Measurements from ENCODE around the gene PHETA1. TPM values are rescaled to one million over a fixed set of nuclear protein-coding genes. Genes with fewer than 3 reads are reported as not detected.

PHETA1 gene
- polyA plus RNA-seq, 1 experiment, result 3.5 TPM

DNA sequence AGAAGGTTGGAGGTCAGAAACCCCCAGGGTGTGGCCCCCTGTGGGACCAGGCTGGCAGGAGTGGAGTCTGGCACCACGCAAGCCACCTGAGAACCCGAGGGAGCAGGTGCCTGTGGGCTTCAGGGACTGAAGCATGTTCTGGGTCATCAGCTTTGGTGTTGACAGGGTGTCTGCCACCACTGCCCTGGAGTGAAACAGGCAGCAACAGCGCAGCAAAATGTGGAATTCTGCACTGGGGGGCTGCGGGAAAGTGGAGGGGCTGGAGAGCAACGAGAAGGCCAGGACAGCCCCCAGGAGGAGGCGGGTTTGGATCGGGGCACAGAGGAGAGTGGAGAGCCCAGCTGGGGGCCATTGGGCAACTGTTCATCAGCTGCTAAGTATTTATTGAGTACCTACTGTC lies 15.9 kb downstream of the PHETA1 start:
- peaks cover 3% of the 10 kb centered on the region for H3K9me3 ChIP-seq (ENCODE audit: control insufficient read depth, insufficient read depth, low read length)
- H3K4me3 ChIP-seq (ENCODE audit: low read depth, low read length), result no peak overlapping the region
- peaks cover 14% of the 10 kb centered on the region for H3K27me3 ChIP-seq (ENCODE audit: control insufficient read depth, insufficient read depth, low read length)
- ChIA-PET POLR2A (no interaction called here), CTCF (no interaction called here)
- no peak for DNase-seq (ENCODE audit: low read depth, low spot score)
- TF ChIP-seq, protein P1, sequence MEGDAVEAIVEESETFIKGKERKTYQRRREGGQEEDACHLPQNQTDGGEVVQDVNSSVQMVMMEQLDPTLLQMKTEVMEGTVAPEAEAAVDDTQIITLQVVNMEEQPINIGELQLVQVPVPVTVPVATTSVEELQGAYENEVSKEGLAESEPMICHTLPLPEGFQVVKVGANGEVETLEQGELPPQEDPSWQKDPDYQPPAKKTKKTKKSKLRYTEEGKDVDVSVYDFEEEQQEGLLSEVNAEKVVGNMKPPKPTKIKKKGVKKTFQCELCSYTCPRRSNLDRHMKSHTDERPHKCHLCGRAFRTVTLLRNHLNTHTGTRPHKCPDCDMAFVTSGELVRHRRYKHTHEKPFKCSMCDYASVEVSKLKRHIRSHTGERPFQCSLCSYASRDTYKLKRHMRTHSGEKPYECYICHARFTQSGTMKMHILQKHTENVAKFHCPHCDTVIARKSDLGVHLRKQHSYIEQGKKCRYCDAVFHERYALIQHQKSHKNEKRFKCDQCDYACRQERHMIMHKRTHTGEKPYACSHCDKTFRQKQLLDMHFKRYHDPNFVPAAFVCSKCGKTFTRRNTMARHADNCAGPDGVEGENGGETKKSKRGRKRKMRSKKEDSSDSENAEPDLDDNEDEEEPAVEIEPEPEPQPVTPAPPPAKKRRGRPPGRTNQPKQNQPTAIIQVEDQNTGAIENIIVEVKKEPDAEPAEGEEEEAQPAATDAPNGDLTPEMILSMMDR (IDR thresholded peaks at IDR 0.05; ENCODE audit: low read depth, low read length), result no peak
- no peak overlapping the region for H3K27ac ChIP-seq (ENCODE audit: low read depth, low read length)

DNA sequence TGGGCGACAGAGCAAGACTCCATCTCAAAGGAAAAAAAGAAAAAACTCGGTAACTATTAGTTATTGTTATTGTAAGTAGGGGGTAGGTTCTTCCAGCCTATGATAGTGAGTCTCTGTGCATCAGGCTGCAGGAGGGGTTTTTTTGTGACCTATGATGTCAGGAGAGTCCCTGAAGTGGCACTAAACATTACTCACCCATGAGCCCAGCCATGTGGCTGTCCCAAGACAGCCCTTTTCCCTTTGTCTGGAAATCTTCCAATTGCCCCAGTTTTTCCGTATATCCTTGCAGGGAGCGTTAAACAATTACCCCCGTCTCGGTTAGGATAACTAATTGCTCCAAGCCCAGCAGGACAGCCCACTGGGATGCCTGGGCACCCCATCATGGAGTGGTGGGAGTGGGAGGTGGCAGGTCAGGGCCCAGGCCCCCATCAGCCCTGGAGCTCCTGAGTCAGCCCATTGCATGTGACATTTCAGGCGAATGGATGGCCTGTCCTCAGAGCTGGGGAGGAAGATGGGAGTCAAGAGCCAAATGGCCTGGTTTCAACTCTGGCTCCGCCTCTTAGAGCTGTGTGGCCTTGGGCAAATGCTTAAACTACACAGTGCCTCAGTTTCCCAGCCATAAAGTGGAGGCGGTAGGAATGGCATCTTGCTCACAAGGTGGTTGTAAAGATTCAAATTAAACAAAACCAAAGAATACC lies 16.4 kb downstream of the PHETA1 start:
- ChIA-PET POLR2A (no interaction called here), CTCF (no interaction called here)
- Histone ChIP-seq H3K9me3 (ENCODE audit: control insufficient read depth, insufficient read depth, low read length) (peaks cover 9% of the 10 kb centered on the region), H3K4me3 (ENCODE audit: low read depth, low read length) (no peak overlapping the region), H3K27ac (ENCODE audit: low read depth, low read length) (no peak overlapping the region), H3K27me3 (ENCODE audit: control insufficient read depth, insufficient read depth, low read length) (peaks cover 14% of the 10 kb centered on the region)
- no peak for DNase-seq (ENCODE audit: low read depth, low spot score)
- TF ChIP-seq, protein P1 (IDR thresholded peaks at IDR 0.05; ENCODE audit: low read depth, low read length), result no peak

DNA sequence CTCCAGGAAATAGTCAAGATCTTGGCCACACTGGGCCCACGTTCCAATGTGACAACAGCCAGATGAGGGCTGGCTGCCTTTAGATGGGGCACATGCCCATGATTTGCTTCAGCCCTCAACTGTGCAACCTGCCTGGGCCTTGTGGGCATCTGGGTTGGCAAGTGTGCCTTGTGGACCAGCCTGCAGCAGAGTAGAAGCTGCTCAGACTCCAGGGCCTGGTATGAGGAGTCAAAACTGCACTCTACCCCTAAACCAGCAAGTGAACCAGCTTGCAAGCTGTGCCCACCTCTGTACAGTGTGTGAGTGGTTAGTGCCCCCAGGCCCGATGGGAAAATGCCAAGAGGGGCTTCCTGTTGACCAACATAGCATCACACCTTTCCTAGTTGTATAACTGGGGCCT lies 17.9 kb downstream of the PHETA1 start:
- Histone ChIP-seq H3K9me3 (ENCODE audit: control insufficient read depth, insufficient read depth, low read length) (peaks cover 12% of the 10 kb centered on the region), H3K4me3 (ENCODE audit: low read depth, low read length) (no peak overlapping the region), H3K27ac (ENCODE audit: low read depth, low read length) (no peak overlapping the region), H3K27me3 (ENCODE audit: control insufficient read depth, insufficient read depth, low read length) (peaks cover 8% of the 10 kb centered on the region)
- DNase-seq (ENCODE audit: low read depth, low spot score), result no peak
- CTCF ChIA-PET, result interaction anchor here (0.6 kb wide), 1 partner anchor 324 kb away, joined by 3 read pairs; no protein-coding TSS in a partner anchor
- TF ChIP-seq, protein P1 (IDR thresholded peaks at IDR 0.05; ENCODE audit: low read depth, low read length), result no peak
- POLR2A ChIA-PET, result no interaction called here

DNA sequence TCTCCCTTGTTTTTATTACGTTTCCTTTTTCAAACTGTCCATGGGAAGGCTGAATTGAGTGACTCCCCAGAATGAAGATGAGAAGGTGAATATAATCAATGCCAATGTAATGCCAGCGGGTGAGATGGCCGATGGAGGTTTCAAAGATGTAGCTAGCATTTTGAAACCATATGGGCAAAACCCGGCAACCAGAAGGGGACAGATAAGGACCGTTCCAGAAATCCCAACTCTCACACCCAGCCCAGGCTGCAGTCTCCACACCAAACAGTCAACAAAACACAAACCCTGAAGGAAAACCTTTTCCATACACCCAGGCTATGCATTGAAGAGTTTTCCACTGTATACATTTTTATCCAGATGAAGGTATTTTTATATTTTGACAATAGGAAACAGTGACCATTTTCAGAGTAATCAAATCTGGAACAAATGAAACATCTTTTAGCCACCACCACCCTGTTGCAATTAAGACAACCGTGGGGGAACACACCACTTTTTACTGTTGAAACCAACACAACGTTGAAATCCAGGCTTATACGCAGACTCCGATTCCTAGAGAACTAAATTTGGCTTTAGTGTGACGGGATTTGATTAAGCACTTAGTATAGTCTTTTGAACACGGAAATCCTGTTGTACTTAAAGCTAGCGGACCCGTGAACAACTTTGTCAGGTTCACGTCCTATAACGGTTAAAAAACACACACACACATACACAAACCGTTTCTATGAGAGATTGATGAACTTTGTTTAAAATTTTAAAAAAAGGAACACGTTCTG lies 19.0 kb downstream of the PHETA1 start:
- TF ChIP-seq, protein P1 (IDR thresholded peaks at IDR 0.05; ENCODE audit: low read depth, low read length), result no peak
- H3K27me3 ChIP-seq (ENCODE audit: control insufficient read depth, insufficient read depth, low read length), result peaks cover 8% of the 10 kb centered on the region
- DNase-seq (ENCODE audit: low read depth, low spot score), result no peak
- ChIA-PET POLR2A (interaction anchor here (0.6 kb wide), 1 partner anchor 9 kb away, joined by 9 read pairs; no protein-coding TSS in a partner anchor), CTCF (no interaction called here)
- no peak overlapping the region for H3K4me3 ChIP-seq (ENCODE audit: low read depth, low read length)
- peaks cover 12% of the 10 kb centered on the region for H3K9me3 ChIP-seq (ENCODE audit: control insufficient read depth, insufficient read depth, low read length)
- no peak overlapping the region for H3K27ac ChIP-seq (ENCODE audit: low read depth, low read length)

DNA sequence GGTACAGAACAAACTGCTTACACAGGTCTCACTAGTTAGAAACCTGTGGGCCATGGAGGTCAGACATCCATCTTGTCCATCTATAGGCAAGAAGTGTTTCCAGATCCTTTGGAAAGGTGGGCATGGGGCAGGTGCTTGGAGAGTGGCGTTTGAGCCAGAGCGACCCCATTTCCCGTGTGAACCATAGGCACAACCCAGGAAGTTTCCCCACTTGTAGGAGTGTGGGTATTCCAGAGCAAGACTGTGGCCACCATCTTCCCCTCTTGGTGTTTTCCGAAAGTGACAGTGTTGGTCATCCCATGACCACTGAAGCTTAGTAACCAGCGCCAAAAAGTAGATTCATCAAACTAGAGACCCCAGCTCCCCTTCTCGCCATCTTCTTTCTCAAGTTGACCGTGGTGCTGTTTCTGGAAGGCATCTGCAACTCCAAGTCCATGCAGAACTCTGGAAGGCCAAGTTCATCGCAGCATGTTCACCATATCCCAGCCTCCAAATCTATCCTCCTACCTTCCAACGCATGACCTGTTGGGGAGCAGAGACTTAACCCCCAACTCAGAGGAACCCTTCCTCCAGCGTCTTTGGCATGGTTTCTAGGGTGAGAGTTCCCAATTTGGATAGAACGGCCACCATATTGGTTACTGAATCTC lies 19.7 kb downstream of the PHETA1 start:
- Histone ChIP-seq H3K4me3 (ENCODE audit: low read depth, low read length) (no peak overlapping the region), H3K27ac (ENCODE audit: low read depth, low read length) (no peak overlapping the region), H3K9me3 (ENCODE audit: control insufficient read depth, insufficient read depth, low read length) (peaks cover 12% of the 10 kb centered on the region), H3K27me3 (ENCODE audit: control insufficient read depth, insufficient read depth, low read length) (peaks cover 8% of the 10 kb centered on the region)
- ChIA-PET POLR2A (no interaction called here), CTCF (no interaction called here)
- no peak for DNase-seq (ENCODE audit: low read depth, low spot score)
- TF ChIP-seq, protein P1 (IDR thresholded peaks at IDR 0.05; ENCODE audit: low read depth, low read length), result no peak

Measured in AG04450 (cell line).